Stomach (tissue), 4 donors: ENCODE data around the gene SLMAP.

Experiments
- EP300 ChIP-seq: sonication (generic); formaldehyde crosslinking; IDR thresholded peaks from one replicate; pipeline ENCODE4 v1.6.1; 2017; ENCODE audit warnings: antibody characterized with exemption
- POLR2AphosphoS5 ChIP-seq, 3 donors: sonication (generic); formaldehyde crosslinking; IDR thresholded peaks; one replicate each; pipeline ENCODE4 v1.6.1; 2016; ENCODE audit warnings: antibody characterized with exemption in 3 of 3
- TF ChIP-seq, protein P1 (sequence below), 7 experiments: fragments of 450-650 bp in 4 of 7; fragments of 200-600 bp in 3 of 7; sonication (generic) in 3 of 7; IDR thresholded peaks; one replicate each; pipeline ENCODE4 v1.5.1; 2016 to 2019; ENCODE audit warnings: antibody characterized with exemption in 7 of 7, control low read depth in 2 of 7, mild to moderate bottlenecking in 1 of 7

DNA sequence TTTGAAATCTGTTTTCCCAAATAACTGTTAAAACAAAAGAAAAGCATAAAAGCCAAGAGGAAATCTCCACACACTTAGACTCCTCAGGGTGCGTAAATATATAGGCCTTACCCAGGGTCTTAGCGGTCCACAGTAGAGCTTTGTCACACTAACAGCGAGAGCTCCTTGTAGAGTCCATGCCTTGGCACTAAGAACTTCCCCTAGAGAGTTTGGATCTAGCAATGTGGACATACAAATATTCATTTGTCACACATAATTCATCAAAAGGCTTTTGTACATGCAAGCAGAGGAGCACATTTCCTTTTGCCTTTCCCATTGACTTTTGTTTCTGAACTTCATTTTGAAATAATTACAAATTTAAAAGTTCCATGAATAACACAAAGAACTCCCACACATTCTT lies 11.0 kb upstream of the SLMAP start:
- TF ChIP-seq, protein P1, sequence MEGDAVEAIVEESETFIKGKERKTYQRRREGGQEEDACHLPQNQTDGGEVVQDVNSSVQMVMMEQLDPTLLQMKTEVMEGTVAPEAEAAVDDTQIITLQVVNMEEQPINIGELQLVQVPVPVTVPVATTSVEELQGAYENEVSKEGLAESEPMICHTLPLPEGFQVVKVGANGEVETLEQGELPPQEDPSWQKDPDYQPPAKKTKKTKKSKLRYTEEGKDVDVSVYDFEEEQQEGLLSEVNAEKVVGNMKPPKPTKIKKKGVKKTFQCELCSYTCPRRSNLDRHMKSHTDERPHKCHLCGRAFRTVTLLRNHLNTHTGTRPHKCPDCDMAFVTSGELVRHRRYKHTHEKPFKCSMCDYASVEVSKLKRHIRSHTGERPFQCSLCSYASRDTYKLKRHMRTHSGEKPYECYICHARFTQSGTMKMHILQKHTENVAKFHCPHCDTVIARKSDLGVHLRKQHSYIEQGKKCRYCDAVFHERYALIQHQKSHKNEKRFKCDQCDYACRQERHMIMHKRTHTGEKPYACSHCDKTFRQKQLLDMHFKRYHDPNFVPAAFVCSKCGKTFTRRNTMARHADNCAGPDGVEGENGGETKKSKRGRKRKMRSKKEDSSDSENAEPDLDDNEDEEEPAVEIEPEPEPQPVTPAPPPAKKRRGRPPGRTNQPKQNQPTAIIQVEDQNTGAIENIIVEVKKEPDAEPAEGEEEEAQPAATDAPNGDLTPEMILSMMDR (IDR thresholded peaks at IDR 0.05): no peak
- no peak for TF ChIP-seq POLR2AphosphoS5 (IDR thresholded peaks at IDR 0.05)
- TF ChIP-seq EP300: no peak
